HG02840 (cell line): ENCODE data around the gene PLCB2.

Source experiments
- ATAC-seq: cut with Tn5 transposase; IDR thresholded peaks from one replicate; pipeline ENCODE4 v1.9.1; 2021; ENCODE audit warnings: mild to moderate bottlenecking, moderate library complexity, moderate number of reproducible peaks; ENCODE audit not compliant: unreplicated experiment, low FRiP score

PLCB2 gene

GRCh38 chr15:40306908-40307307, 827 bp downstream of the PLCB2 start:
- no peak for ATAC-seq

- ATAC-seq = no peak
Observed at GRCh38 chr15:40306371-40306770, 1.4 kb downstream of the PLCB2 start.

GRCh38 chr15:40305281-40305680, 2.5 kb downstream of the PLCB2 start:
- no peak for ATAC-seq

GRCh38 chr15:40303576-40303975, 4.2 kb downstream of the PLCB2 start:
- no peak for ATAC-seq

- no peak for ATAC-seq
Observed at GRCh38 chr15:40302981-40303380, 4.8 kb downstream of the PLCB2 start.

GRCh38 chr15:40302288-40302886, 5.3 kb downstream of the PLCB2 start:
- ATAC-seq = no peak

- no peak for ATAC-seq
Observed at GRCh38 chr15:40301467-40302179, 6.1 kb downstream of the PLCB2 start.

- no peak for ATAC-seq
Observed at GRCh38 chr15:40300771-40301170, 7.0 kb downstream of the PLCB2 start.

GRCh38 chr15:40300367-40300766, 7.4 kb downstream of the PLCB2 start:
- ATAC-seq = no peak

- ATAC-seq = no peak
Observed at GRCh38 chr15:40298216-40298935, 9.4 kb downstream of the PLCB2 start.

- ATAC-seq = no peak
Observed at GRCh38 chr15:40297356-40297755, 10.4 kb downstream of the PLCB2 start.

GRCh38 chr15:40296561-40297230, 11.0 kb downstream of the PLCB2 start:
- ATAC-seq = no peak

GRCh38 chr15:40295877-40296560, 11.7 kb downstream of the PLCB2 start:
- ATAC-seq = no peak

GRCh38 chr15:40295297-40295696, 12.4 kb downstream of the PLCB2 start:
- no peak for ATAC-seq

- no peak for ATAC-seq
Observed at GRCh38 chr15:40293905-40294895, 13.5 kb downstream of the PLCB2 start.

GRCh38 chr15:40293006-40293405, 14.7 kb downstream of the PLCB2 start:
- no peak for ATAC-seq

- ATAC-seq = no peak
Observed at GRCh38 chr15:40292246-40292645, 15.5 kb downstream of the PLCB2 start.

GRCh38 chr15:40290918-40291574, 16.7 kb downstream of the PLCB2 start:
- ATAC-seq = no peak

GRCh38 chr15:40290545-40290917, 17.2 kb downstream of the PLCB2 start:
- ATAC-seq = no peak
